Measurements from ENCODE around the gene RUBCNL.
"Not testable (repeated sequence)": the region's sequence is repeated elsewhere in the genome, so short reads cannot be mapped to it uniquely, and the experiment has no call there.

RUBCNL gene, protein sequence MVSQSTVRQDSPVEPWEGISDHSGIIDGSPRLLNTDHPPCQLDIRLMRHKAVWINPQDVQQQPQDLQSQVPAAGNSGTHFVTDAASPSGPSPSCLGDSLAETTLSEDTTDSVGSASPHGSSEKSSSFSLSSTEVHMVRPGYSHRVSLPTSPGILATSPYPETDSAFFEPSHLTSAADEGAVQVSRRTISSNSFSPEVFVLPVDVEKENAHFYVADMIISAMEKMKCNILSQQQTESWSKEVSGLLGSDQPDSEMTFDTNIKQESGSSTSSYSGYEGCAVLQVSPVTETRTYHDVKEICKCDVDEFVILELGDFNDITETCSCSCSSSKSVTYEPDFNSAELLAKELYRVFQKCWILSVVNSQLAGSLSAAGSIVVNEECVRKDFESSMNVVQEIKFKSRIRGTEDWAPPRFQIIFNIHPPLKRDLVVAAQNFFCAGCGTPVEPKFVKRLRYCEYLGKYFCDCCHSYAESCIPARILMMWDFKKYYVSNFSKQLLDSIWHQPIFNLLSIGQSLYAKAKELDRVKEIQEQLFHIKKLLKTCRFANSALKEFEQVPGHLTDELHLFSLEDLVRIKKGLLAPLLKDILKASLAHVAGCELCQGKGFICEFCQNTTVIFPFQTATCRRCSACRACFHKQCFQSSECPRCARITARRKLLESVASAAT

DNA sequence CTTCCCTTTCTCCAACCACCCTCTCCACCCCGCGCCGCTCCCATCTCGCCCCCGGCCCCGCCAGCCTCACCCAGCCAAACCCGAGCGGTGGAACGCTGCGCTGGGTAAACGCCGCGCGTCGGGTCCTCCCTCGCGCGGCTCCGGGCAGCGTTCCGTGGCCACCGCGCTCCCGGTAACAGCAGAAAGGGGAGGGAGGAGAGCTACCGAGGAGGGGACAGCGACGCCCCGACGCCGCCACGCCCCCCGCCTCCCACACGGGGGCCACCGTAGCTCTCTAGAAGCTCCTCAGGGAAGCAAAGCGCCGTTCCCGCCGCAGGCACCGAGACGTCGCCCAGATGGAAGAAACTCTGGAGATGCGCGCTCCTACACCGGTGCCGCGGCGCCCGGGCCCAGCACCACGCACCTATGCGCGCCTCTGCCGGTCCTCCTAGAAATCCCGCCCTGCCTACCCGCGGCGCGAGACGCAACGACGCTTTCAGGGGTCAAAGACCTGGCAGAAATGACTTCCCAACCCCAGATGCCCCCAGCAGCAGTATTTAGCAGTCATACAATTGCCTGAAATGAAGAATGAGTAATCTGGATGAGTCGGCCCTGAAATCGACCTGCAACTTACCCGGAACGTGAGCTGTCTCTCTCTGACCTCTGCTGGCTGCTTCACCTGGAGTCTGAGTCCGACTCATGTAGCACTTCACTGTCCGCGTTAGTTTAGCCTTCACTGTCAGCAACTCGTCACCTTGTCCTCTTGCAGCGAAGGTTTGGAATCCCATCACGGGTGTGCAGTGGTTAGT is at the start of gene RUBCNL:
Gene RUBCNL, minus strand, starts transcription at position 189 of the 788 bp plus-strand sequence. CDS start 14,777 bp downstream, outside the sequence.
- DNase-seq = no peak

DNA sequence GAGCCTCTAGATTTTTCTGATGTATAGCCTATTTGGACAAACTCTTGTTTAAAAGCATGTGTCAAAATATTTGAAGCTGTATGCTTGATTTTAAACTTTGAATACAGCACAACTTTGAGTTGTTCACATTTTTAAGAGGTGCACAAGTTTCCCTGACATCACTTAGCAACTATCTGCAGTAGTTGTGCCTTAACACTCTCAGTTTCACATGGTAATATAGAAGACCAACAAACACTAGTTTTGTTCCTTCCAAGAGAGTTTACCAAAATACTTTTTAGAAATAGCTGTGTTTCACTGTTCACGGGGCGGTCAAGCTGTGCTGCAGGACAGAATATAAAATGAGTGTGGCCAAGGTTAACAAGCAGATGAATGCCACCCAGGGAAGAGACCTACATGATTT is 42.5 kb upstream of the RUBCNL start:
- not testable (repeated sequence) for DNase-seq

DNA sequence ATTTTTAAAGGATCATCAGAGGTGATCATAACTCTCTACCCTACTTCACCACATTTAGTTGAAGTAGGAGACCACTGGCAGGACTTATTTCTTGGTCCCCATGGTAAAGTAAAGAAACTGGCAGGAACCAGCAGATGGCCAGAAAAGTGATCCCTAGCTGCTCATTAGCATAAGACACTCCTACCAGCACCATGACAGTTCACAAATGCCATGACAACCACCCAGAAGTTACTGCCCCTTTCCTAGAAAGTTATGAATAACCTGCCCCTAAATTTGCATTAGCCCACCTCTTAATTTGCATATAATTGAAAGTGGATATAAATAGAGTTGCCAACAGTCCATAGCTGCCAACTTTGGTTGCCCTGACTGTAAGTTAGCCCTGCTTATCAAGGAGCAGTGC is 18.4 kb upstream of the RUBCNL start:
- no peak for DNase-seq

DNA sequence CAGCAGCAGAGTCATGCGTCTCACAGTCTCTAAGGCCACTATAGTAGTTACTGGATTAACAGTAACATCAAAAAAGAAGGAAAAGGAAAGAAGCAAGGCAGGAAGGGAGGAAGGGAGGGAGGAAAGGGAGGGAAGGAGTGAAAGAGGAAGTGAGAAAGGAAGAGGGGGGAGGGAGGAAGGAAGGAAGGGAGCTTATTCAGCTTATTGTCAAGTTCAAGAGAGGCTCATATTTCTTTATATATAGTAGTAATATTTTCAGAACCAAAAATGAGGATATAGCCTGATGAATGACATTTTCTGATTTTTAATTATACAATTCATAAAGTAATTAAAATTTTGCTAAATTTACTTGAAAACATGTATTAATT is 17.7 kb upstream of the RUBCNL start:
- DNase-seq = no peak

DNA sequence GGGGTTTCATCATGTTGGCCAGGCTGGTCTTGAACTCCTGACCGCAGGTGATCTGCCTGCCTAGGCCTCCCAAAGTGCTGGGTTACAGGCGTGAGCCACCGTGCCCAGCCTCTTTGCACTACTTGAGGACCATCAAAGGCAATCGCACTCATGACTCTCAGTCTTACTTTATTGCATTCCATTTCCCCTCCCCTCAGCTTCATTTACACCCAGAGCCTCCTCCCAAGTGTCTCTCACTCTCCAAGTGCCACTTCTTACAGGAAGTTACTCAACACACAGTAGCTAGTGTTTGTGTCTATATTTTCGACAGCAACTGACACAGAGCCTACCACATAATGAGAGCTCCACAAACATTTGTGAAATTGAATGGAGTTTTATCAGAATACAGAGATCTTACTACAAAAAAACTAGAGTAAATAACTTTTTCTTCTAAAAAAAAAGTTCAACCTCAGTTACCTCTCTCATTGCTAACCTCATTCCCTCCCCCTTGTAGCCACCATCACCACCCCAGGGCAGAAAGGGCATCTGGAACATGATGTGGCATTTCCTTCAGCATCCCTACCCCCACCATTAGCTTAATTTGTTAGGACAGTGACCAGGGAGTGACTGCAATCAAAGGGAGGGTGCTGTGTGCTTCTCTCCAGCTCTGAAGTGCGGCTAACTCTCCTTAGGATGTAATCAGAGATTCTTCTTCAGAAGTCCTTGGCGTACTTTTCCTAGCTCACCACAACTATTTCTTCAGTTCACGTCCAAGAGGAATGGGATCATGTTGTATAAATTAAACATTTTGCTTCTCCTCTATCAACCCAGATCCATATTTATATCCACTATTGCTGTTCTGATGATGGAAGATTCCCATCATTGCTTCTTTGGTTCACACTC is 17.0 kb upstream of the RUBCNL start:
- DNase-seq = no peak

DNA sequence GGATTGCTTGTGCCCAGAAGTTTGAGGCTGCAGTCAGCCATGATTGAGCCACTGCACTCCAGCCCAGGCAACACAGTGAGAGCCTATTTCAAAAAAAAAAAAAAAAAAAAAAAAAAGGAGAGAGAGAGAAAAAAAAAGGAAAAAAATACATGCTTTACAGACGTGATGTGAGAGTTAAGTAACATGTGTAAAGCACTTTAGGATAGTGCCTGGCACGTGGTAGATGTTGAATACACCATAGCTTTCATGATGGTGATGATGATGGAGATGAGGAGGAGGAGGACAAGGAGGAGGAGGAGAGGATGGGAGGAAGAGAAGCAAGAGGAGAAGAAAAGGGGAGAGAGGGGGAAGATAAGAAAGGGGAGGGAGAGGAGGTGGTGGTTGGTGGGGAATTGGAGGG is 15.1 kb upstream of the RUBCNL start:
- DNase-seq = no peak

GRCh38 chr13:46401432-46401831 is 14.4 kb upstream of the RUBCNL start:
- DNase-seq = no peak

DNA sequence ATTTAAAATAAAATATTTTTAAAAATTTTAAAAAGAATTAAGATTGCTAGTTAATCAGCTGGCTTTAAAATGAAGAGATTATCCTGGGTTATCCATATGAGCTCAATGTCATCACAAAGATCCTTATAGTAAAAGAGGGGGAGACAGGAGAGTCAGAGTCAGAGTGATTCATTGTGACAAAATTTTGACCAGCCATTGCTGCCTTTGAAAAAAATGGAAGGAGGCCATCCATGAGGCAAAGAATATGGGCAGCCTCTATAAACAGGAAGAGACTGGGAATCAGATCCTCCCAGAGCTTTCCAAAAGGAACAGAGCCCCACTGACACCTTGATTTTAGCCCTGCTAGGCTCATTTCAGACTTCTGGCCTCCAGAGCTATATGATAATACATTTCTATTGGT is 9.3 kb upstream of the RUBCNL start:
- DNase-seq = no peak

GRCh38 chr13:46392967-46393366 is 5.9 kb upstream of the RUBCNL start:
- DNase-seq = no peak

GRCh38 chr13:46389457-46390451 is 2.7 kb upstream of the RUBCNL start:
- no peak for DNase-seq

DNA sequence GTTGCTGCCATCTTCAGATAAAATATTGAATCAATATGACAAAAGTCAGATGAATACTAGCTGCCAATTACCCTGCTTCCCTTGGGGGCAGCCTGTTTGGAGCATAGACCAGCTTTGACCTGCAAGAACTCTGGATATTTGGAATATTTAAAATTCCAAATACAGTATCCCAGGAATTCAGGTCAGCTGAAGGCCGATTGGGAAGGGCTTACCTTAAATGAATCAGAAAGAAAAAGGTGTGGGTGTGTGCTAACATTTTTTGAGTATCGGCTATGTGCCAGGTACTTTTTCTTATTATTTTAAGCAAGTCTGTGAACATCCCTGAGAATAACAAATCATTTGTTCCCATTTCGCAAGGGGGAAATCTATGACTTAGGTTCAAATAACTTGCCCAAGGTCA is 1.8 kb upstream of the RUBCNL start:
- DNase-seq = no peak

DNA sequence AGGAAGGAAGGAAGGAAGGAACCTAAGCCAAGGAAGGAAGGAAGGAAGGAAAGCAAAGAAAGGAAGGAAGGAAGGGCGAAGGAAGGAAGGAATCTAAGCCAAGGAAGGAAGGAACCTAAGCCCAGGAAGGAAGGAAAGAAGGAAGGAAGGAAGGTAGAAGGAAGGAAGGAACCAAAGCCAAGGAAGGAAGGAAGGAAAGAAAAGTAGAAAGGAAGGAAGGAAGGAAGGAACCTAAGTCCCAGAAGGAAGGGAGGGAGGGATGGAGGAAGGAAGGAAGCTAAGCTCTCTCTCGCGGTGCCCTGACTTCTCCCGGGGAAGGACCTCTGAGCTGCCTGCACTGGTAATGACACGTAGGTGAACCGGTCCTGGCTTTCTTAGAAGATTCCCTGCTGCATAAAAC is 1.3 kb upstream of the RUBCNL start:
- no peak for DNase-seq

- no peak for DNase-seq
These were observed 524 bp downstream of the RUBCNL start for GRCh38 chr13:46386392-46387063.

- DNase-seq = no peak
These were observed 1.1 kb downstream of the RUBCNL start for GRCh38 chr13:46385946-46386345.

DNA sequence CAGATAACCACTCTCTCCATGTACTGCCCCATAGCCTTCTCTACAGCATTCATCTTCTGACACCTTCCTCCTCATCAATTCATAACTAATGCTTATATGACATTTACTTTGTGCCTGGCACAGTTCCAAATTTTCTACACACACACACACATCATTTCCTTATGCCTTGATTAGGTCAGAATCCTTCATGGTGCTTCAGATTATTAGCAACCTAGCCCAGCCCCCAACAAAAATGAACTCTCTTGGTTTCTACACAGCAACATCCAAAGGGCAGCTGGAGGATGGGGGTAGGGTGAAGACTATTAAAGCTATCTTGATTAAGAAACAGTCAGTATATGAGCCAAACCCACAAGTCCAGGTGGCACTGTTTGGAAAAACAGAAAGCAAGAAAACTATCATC is 3.7 kb downstream of the RUBCNL start:
- DNase-seq = peak; percentile 12

- no peak for DNase-seq
These were observed 4.8 kb downstream of the RUBCNL start for GRCh38 chr13:46382224-46382623.

GRCh38 chr13:46380242-46380641 is 6.8 kb downstream of the RUBCNL start:
- DNase-seq = no peak

DNA sequence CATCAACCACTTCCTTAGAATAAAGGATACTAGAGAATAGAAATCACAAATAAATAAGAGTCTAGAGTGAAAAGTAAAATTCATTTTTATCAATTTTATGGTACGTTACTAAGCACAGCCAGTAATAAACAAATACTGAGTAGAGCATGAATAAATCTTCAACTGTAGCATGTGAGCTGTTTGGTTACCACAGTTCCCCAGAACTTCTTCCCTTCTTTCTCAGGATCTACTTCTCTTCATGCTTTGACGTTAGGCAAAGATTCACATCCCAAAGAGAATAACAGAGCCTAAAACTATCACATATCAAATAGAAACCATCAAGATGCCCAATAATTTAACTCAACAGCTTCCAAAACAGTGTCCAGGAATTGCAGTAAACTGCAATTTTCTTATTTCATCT is 7.4 kb downstream of the RUBCNL start:
- no peak for DNase-seq

DNA sequence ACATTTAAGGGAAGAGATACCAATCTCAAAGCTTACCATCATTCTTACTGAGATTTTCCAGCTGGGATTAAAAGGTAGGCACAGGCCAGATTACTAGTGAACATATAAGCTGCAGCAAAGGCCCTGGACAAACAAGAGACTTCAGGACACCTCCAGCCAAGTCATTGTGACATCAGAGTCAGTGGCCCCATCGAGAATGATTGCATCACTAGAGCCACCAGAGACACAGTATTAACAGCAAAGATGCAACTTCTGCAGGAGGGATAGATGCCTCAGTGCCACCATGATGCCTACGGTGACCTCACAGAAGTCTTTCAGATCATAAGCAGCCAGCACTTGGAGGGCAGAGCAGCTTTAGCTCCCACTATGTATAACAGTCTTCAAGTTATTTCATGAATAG is 8.6 kb downstream of the RUBCNL start:
- DNase-seq = no peak

GRCh38 chr13:46377554-46377953 is 9.5 kb downstream of the RUBCNL start:
- no peak for DNase-seq

- no peak for DNase-seq
These were observed 12.3 kb downstream of the RUBCNL start for GRCh38 chr13:46374710-46375109.
